GM23338 (cell line): Measurements from ENCODE around the gene HTR2A. TPM values are rescaled to one million over a fixed set of nuclear protein-coding genes. Genes with fewer than 3 reads are reported as not detected.

Source experiments
- ATAC-seq: fragments of 200-7000 bp; cut with Tn5 transposase; 3 replicates; pipeline ENCODE4 v1.9.1; 2020
- DNase-seq: peaks from one replicate; pipeline ENCODE4 v3.0.0-alpha.2; 2015; ENCODE audit warnings: low spot score
- H2AFZ ChIP-seq: fragments of 200-600 bp; sonication (generic); 2 replicates; pipeline ENCODE4 v1.8.0; 2016; ENCODE audit warnings: antibody characterized with exemption, mild to moderate bottlenecking, moderate library complexity
- H3F3A ChIP-seq: fragments of 200-600 bp; sonication (generic); replicated peaks from 2 replicates; pipeline ENCODE4 v1.8.0; 2017; ENCODE audit warnings: antibody characterized with exemption, mixed run types, low read depth
- H3K27ac ChIP-seq: fragments of 200-600 bp; sonication (generic); 2 replicates; pipeline ENCODE4 v1.6.1; 2016; ENCODE audit warnings: low read depth
- H3K27me3 ChIP-seq: fragments of 200-600 bp; sonication (generic); 2 replicates; pipeline ENCODE4 v1.8.0; 2016; ENCODE audit warnings: mild to moderate bottlenecking, mixed run types, moderate library complexity; ENCODE audit not compliant: insufficient read depth
- H3K36me3 ChIP-seq: fragments of 200-600 bp; sonication (generic); 2 replicates; pipeline ENCODE4 v1.8.0; 2016; ENCODE audit warnings: mild to moderate bottlenecking; ENCODE audit not compliant: insufficient read depth
- H3K4me1 ChIP-seq: fragments of 200-600 bp; sonication (generic); 2 replicates; pipeline ENCODE4 v1.8.0; 2016; ENCODE audit warnings: mild to moderate bottlenecking, moderate library complexity; ENCODE audit not compliant: insufficient read depth
- H3K4me2 ChIP-seq: fragments of 200-600 bp; sonication (generic); 2 replicates; pipeline ENCODE4 v1.7.1; 2017; ENCODE audit warnings: mixed run types
- H3K4me3 ChIP-seq: fragments of 200-600 bp; sonication (generic); 2 replicates; pipeline ENCODE4 v1.6.1; 2016; ENCODE audit warnings: mixed run types
- H3K79me2 ChIP-seq: fragments of 200-600 bp; sonication (generic); replicated peaks from 2 replicates; pipeline ENCODE4 v1.8.0; 2017; ENCODE audit warnings: mild to moderate bottlenecking; ENCODE audit not compliant: insufficient read depth
- H3K9me2 ChIP-seq: fragments of 200-600 bp; sonication (generic); 2 replicates; pipeline ENCODE4 v1.8.0; 2017; ENCODE audit not compliant: insufficient read depth
- H4K20me1 ChIP-seq: fragments of 200-600 bp; sonication (generic); replicated peaks from 2 replicates; pipeline ENCODE4 v1.8.0; 2017; ENCODE audit warnings: mild to moderate bottlenecking; ENCODE audit not compliant: insufficient read depth
- H3K27ac Mint-ChIP-seq: 2 replicates; pipeline ENCODE4 v1.8.0; 2020; ENCODE audit warnings: inconsistent platforms, mild to moderate bottlenecking, moderate library complexity, mixed read lengths
- H3K27me3 Mint-ChIP-seq: 3 replicates; pipeline ENCODE4 v1.8.0; 2022; ENCODE audit warnings: low read depth, mild to moderate bottlenecking, moderate library complexity, mixed read lengths, inconsistent platforms; ENCODE audit not compliant: insufficient read depth, poor library complexity
- H3K36me3 Mint-ChIP-seq: 3 replicates; pipeline ENCODE4 v1.8.0; 2021; ENCODE audit warnings: low read depth, mild to moderate bottlenecking, inconsistent platforms, moderate library complexity, mixed read lengths
- H3K4me1 Mint-ChIP-seq: 3 replicates; pipeline ENCODE4 v1.8.0; 2020; ENCODE audit warnings: mild to moderate bottlenecking, inconsistent platforms, mixed read lengths
- H3K4me3 Mint-ChIP-seq: 3 replicates; pipeline ENCODE4 v1.8.0; 2021; ENCODE audit warnings: moderate library complexity, mild to moderate bottlenecking, inconsistent platforms, mixed read lengths
- H3K9me3 Mint-ChIP-seq: 3 replicates; pipeline ENCODE4 v1.8.0; 2020; ENCODE audit warnings: moderate library complexity, mild to moderate bottlenecking, inconsistent platforms, mixed read lengths
- CTCF ChIP-seq, 2 experiments: fragments of 200-600 bp in 1 of 2; sonication (generic) in 1 of 2; conservative IDR thresholded peaks; 2 replicates each; pipeline versions ENCODE4 v1.5.1 to v1.6.1; 2016 to 2017; ENCODE audit warnings: antibody characterized with exemption in 2 of 2, low read depth in 2 of 2, mild to moderate bottlenecking in 2 of 2, moderate library complexity in 1 of 2
- ETS1 ChIP-seq: IDR thresholded peaks from 2 replicates; pipeline ENCODE4 v1.6.1; 2016; ENCODE audit warnings: antibody characterized with exemption
- EZH2 ChIP-seq: fragments of 200-600 bp; sonication (generic); IDR thresholded peaks from one replicate; pipeline ENCODE4 v1.8.0; 2017; ENCODE audit warnings: antibody characterized with exemption, mild to moderate bottlenecking, low read depth; ENCODE audit not compliant: unreplicated experiment
- EZH2phosphoT487 ChIP-seq: fragments of 200-600 bp; sonication (generic); IDR thresholded peaks from one replicate; pipeline ENCODE4 v1.8.1; 2018; ENCODE audit warnings: antibody characterized with exemption; ENCODE audit not compliant: unreplicated experiment
- JUNB ChIP-seq: IDR thresholded peaks from one replicate; pipeline ENCODE4 v1.6.1; 2016; ENCODE audit warnings: antibody characterized with exemption; ENCODE audit not compliant: unreplicated experiment
- NANOG ChIP-seq: IDR thresholded peaks from 2 replicates; pipeline ENCODE4 v1.6.1; 2016; ENCODE audit warnings: antibody characterized with exemption, borderline replicate concordance
- POLR2AphosphoS5 ChIP-seq: IDR thresholded peaks from 2 replicates; pipeline ENCODE4 v1.6.1; 2016; ENCODE audit warnings: antibody characterized with exemption, low read depth
- REST ChIP-seq: IDR thresholded peaks from one replicate; pipeline ENCODE4 v1.6.1; 2018; ENCODE audit warnings: antibody characterized with exemption; ENCODE audit not compliant: unreplicated experiment
- ZNF462 ChIP-seq: fragments of 250-450 bp; sonication (Bioruptor Pico); IDR thresholded peaks from 2 replicates; pipeline ENCODE4 v1.5.0; 2020; ENCODE audit warnings: mild to moderate bottlenecking, moderate library complexity
- polyA plus RNA-seq: library from polyadenylated mRNA; unstranded; fragments of >200 nt; fragmentation: Nextera tagmentation; extraction: Ambion mirVana; gene quantifications from 2 replicates; pipeline ENCODE4 v1.2.1, GENCODE V29; 2016
- total RNA-seq: library from RNA; depleted of rRNA; stranded (reverse); fragments of >200 nt; shearing (Covaris generic); gene quantifications from 2 replicates; pipeline ENCODE4 v1.2.3, GENCODE V29; 2014

HTR2A gene
- total and polyA plus RNA-seq, 2 experiments from 2014 or later: not detected

- no peaks in the 10 kb centered on the region for H3K4me1 ChIP-seq
- no peaks in the 10 kb centered on the region for H3K79me2 ChIP-seq
- Mint-ChIP-seq H3K27me3 (no peaks in the 10 kb centered on the region), H3K4me1 (peaks cover under 1% of the 10 kb centered on the region; the same call in 2 of the 3 replicates), H3K27ac (no peak overlapping the region), H3K36me3 (no peaks in the 10 kb centered on the region), H3K4me3 (no peak overlapping the region), H3K9me3 (peaks cover 6% of the 10 kb centered on the region; the same call in 2 of the 3 replicates)
- no peaks in the 10 kb centered on the region for H3K27me3 ChIP-seq
- no peak for DNase-seq
- no peaks in the 10 kb centered on the region for H4K20me1 ChIP-seq
- 0 out of 2 replicates have a peak, but pooled peaks cover 4% of the 10 kb centered on the region for H3K9me2 ChIP-seq
- no peak overlapping the region for H2AFZ ChIP-seq
- no peak overlapping the region for H3K27ac ChIP-seq
- H3K4me3 ChIP-seq: no peak overlapping the region
- TF ChIP-seq ETS1: no peak
- no peak for TF ChIP-seq NANOG
- TF ChIP-seq POLR2AphosphoS5: no peak
- no peak for TF ChIP-seq JUNB
- TF ChIP-seq CTCF (conservative IDR thresholded peaks at IDR 0.05; ENCODE audit: low read depth in 2 of 2): no peak
- no peak for TF ChIP-seq ZNF462 (CRISPR knock-in tag)
- TF ChIP-seq EZH2phosphoT487: no peak
- no peak for TF ChIP-seq EZH2
- TF ChIP-seq REST: no peak
- H3K4me2 ChIP-seq: no peak overlapping the region
- H3F3A ChIP-seq: no peaks in the 10 kb centered on the region
- H3K36me3 ChIP-seq: no peaks in the 10 kb centered on the region
- no peak for ATAC-seq
Observed at GRCh38 chr13:46822551-46822950, 74.3 kb downstream of the HTR2A start.
